ENCODE results near the gene ANGPTL8. TPM values are rescaled to one million over a fixed set of nuclear protein-coding genes. Genes with fewer than 3 reads are reported as not detected.

Gene ANGPTL8
- total and polyA plus RNA-seq, 2 of the 4 experiments (the other 2 are of a cell fraction), result not detected

GRCh38 chr19:11263726-11264125 is 24.3 kb downstream of the ANGPTL8 start:
- H3K4me1 ChIP-seq (ENCODE audit: control insufficient read depth, insufficient read depth, low read length), result peaks cover 6% of the 10 kb centered on the region
- no peak overlapping the region for H3K18ac ChIP-seq (ENCODE audit: low read depth, low read length)
- no peak overlapping the region for H3K14ac ChIP-seq (replicated peaks; ENCODE audit: low read depth, low read length)
- H3K27me3 ChIP-seq (ENCODE audit: control insufficient read depth, insufficient read depth, low read length), result no peaks in the 10 kb centered on the region; the same call in 1 of the 2 replicates
- H3K9me1 ChIP-seq (ENCODE audit: insufficient read depth, low read length), result peaks cover 6% of the 10 kb centered on the region
- H4K5ac ChIP-seq (ENCODE audit: low read depth, low read length), result no peak overlapping the region
- no peaks in the 10 kb centered on the region for H3K36me3 ChIP-seq (ENCODE audit: control insufficient read depth, insufficient read depth, low read length)
- no peak overlapping the region for H2BK20ac ChIP-seq (ENCODE audit: low read depth, low read length)
- no peak overlapping the region for H3K4me3 ChIP-seq (ENCODE audit: insufficient read depth, low read depth, low read length)
- POLR2A ChIA-PET (ENCODE audit: unreplicated experiment), result no interaction called here
- H4K20me1 ChIP-seq (ENCODE audit: insufficient read depth, low read length), result no peaks in the 10 kb centered on the region
- no peak overlapping the region for H4K8ac ChIP-seq (ENCODE audit: low read depth in 2 of 2, low read length in 2 of 2)
- no peak overlapping the region for H4K91ac ChIP-seq (ENCODE audit: insufficient read depth, low read depth, low read length)
- intact Hi-C loops (cut with micrococcal nuclease) (no loop called here), in situ Hi-C loops (cut with MboI; ENCODE audit: low sequenced_read_pairs) (no loop called here), dilution Hi-C loops (cut with HindIII; ENCODE audit: low sequenced_read_pairs, unreplicated experiment) (no loop called here)
- TF ChIP-seq CTCF (conservative IDR thresholded peaks at IDR 0.05; ENCODE audit: low read depth, low read length) (no peak), NFE2L2 (IDR thresholded peaks at IDR 0.05; ENCODE audit: low read depth, low read length) (no peak), BHLHE40 (IDR thresholded peaks at IDR 0.05; ENCODE audit: low read depth, low read length) (no peak), RAD21 (IDR thresholded peaks at IDR 0.05; ENCODE audit: low read length) (no peak), FOS (IDR thresholded peaks at IDR 0.05; ENCODE audit: low read depth, low read length) (no peak), MAZ (IDR thresholded peaks at IDR 0.05; ENCODE audit: borderline replicate concordance, low read depth, low read length) (no peak), CEBPB (IDR thresholded peaks at IDR 0.05; ENCODE audit: low read depth, low read length) (no peak), MAFK (IDR thresholded peaks at IDR 0.05; ENCODE audit: low read depth, low read length) (no peak), RCOR1 (IDR thresholded peaks at IDR 0.05; ENCODE audit: insufficient replicate concordance, low read length) (no peak), RFX5 (IDR thresholded peaks at IDR 0.05; ENCODE audit: low read depth, low read length) (no peak), SMC3 (IDR thresholded peaks at IDR 0.05; ENCODE audit: low read depth, low read length) (no peak), USF2 (IDR thresholded peaks at IDR 0.05; ENCODE audit: low read depth, low read length) (no peak), CHD1 (IDR thresholded peaks at IDR 0.05; ENCODE audit: low read depth, low read length) (no peak), ELK1 (IDR thresholded peaks at IDR 0.05; ENCODE audit: borderline replicate concordance, low read depth, low read length) (no peak), MXI1 (IDR thresholded peaks at IDR 0.05; ENCODE audit: borderline replicate concordance, low read depth, low read length) (no peak), POLR2A (IDR thresholded peaks at IDR 0.05; ENCODE audit: low read depth, low read length) (no peak)
- H3K79me1 ChIP-seq (ENCODE audit: low read depth in 1 of 2, low read length in 2 of 2), result peaks cover 4 to 12% of the 10 kb centered on the region in 2 experiments; a peak in 1 of 4 replicates
- no TSS peak for BruUV-seq (replicated peaks)
- no peaks in the 10 kb centered on the region for H3K9me3 ChIP-seq (ENCODE audit: control insufficient read depth, insufficient read depth, low read length)
- no peak overlapping the region for H2AK5ac ChIP-seq (ENCODE audit: low read depth, low read length)
- H2BK5ac ChIP-seq (ENCODE audit: low read depth, low read length, poor library complexity, severe bottlenecking), result no peak overlapping the region
- peak overlapping the region; percentile 41 for H2AFZ ChIP-seq (replicated peaks; ENCODE audit: low read length, poor library complexity)
- H3K27ac ChIP-seq (ENCODE audit: insufficient read depth, low read length), result no peak overlapping the region
- no peak overlapping the region for H3K56ac ChIP-seq (ENCODE audit: extremely low read depth, insufficient read depth, low read length)
- DNase-seq, result no peak
- H3K23ac ChIP-seq (ENCODE audit: low read depth, low read length), result no peak overlapping the region
- no CpG with 5 or more reads among the region's 6 CpGs for WGBS, 2 experiments (ENCODE audit: extremely low coverage in 2 of 2, insufficient read length in 1 of 2)
- no peak overlapping the region for H3K9ac ChIP-seq (ENCODE audit: low read depth, low read length)
- no peak overlapping the region for H3K4me2 ChIP-seq (ENCODE audit: low read depth, low read length)
- H2BK15ac ChIP-seq (ENCODE audit: low read depth, low read length), result no peak overlapping the region
- H2BK120ac ChIP-seq (ENCODE audit: low read depth, low read length), result no peak overlapping the region
- no peak for ATAC-seq (ENCODE audit: low read depth)
- H3K4ac ChIP-seq (ENCODE audit: low read depth, low read length), result no peak overlapping the region
- H2AK9ac ChIP-seq (replicated peaks; ENCODE audit: low read depth, low read length, poor library complexity), result no peak overlapping the region
- CTCF ChIA-PET, result no interaction called here

Data from IMR-90 (cell line).